ENCODE results near the gene CSH2. TPM values are rescaled to one million over a fixed set of nuclear protein-coding genes. Genes with fewer than 3 reads are reported as not detected.

CSH2 gene
- total and polyA plus RNA-seq, 2 donors from 2014 or later, result not detected

- no peak for TF ChIP-seq CTCF (IDR thresholded peaks at IDR 0.05; ENCODE audit: borderline replicate concordance, extremely low read depth, insufficient read depth)
- H3K4me3 ChIP-seq (ENCODE audit: low read length in 3 of 3), result no peak overlapping the region
- FAIRE-seq (no peak), DNase-seq (peak in 2 of 5 donors; percentile 41 to 59)
- H3K9ac ChIP-seq (ENCODE audit: low read length in 3 of 3), result no peak overlapping the region
- no peaks in the 10 kb centered on the region for H3K9me3 ChIP-seq (ENCODE audit: control insufficient read depth in 2 of 3, insufficient read depth in 1 of 3, low read length in 3 of 3)
- H3K36me3 ChIP-seq (ENCODE audit: control insufficient read depth in 2 of 3, insufficient read depth in 3 of 3, low read length in 3 of 3), result peaks cover 13 to 66% (median 48%) of the 10 kb centered on the region in 3 donors
- intact Hi-C loops (cut with DNase I), result no loop called here
- H3K27ac ChIP-seq (ENCODE audit: low read depth in 2 of 2, low read length in 2 of 2), result no peak overlapping the region
- peaks cover 0 to 17% (median 4%) of the 10 kb centered on the region in 3 donors for H3K4me1 ChIP-seq (ENCODE audit: control insufficient read depth in 2 of 3, insufficient read depth in 2 of 3, low read depth in 1 of 3, low read length in 3 of 3)
- H3K27me3 ChIP-seq (ENCODE audit: control insufficient read depth, insufficient read depth, low read length), result no peaks in the 10 kb centered on the region
Observed at GRCh38 chr17:63833741-63834373, 39.6 kb downstream of the CSH2 start.

- Histone ChIP-seq H3K27ac (ENCODE audit: low read depth in 2 of 2, low read length in 2 of 2) (no peak overlapping the region), H3K36me3 (ENCODE audit: control insufficient read depth in 2 of 3, insufficient read depth in 3 of 3, low read length in 3 of 3) (peaks cover 13 to 72% (median 48%) of the 10 kb centered on the region in 3 donors), H3K9ac (ENCODE audit: low read length in 3 of 3) (no peak overlapping the region), H3K27me3 (ENCODE audit: control insufficient read depth, insufficient read depth, low read length) (no peaks in the 10 kb centered on the region), H3K4me1 (ENCODE audit: control insufficient read depth in 2 of 3, insufficient read depth in 2 of 3, low read depth in 1 of 3, low read length in 3 of 3) (peaks cover 0 to 15% (median 11%) of the 10 kb centered on the region in 3 donors), H3K9me3 (ENCODE audit: control insufficient read depth in 2 of 3, insufficient read depth in 1 of 3, low read length in 3 of 3) (no peaks in the 10 kb centered on the region), H3K4me3 (ENCODE audit: low read length in 3 of 3) (no peak overlapping the region)
- DNase-seq (peak in 2 of 5 donors; percentile 36 to 45), FAIRE-seq (no peak)
- no peak for TF ChIP-seq CTCF (IDR thresholded peaks at IDR 0.05; ENCODE audit: borderline replicate concordance, extremely low read depth, insufficient read depth)
- intact Hi-C loops (cut with DNase I), result no loop called here
Observed at GRCh38 chr17:63833026-63833740, 40.3 kb downstream of the CSH2 start.

- H3K36me3 ChIP-seq (ENCODE audit: control insufficient read depth in 2 of 3, insufficient read depth in 3 of 3, low read length in 3 of 3), result peaks cover 13 to 72% (median 48%) of the 10 kb centered on the region in 3 donors
- no peak overlapping the region for H3K27ac ChIP-seq (ENCODE audit: low read depth in 2 of 2, low read length in 2 of 2)
- H3K4me1 ChIP-seq (ENCODE audit: control insufficient read depth in 2 of 3, insufficient read depth in 2 of 3, low read depth in 1 of 3, low read length in 3 of 3), result peaks cover 0 to 14% (median 13%) of the 10 kb centered on the region in 3 donors
- H3K4me3 ChIP-seq (ENCODE audit: low read length in 3 of 3), result no peak overlapping the region
- FAIRE-seq (no peak), DNase-seq (peak in 1 of 5 donors; percentile 58)
- intact Hi-C loops (cut with DNase I), result no loop called here
- H3K27me3 ChIP-seq (ENCODE audit: control insufficient read depth, insufficient read depth, low read length), result no peaks in the 10 kb centered on the region
- H3K9ac ChIP-seq (ENCODE audit: low read length in 3 of 3), result no peak overlapping the region
- TF ChIP-seq CTCF (IDR thresholded peaks at IDR 0.05; ENCODE audit: borderline replicate concordance, extremely low read depth, insufficient read depth), result no peak
- no peaks in the 10 kb centered on the region for H3K9me3 ChIP-seq (ENCODE audit: control insufficient read depth in 2 of 3, insufficient read depth in 1 of 3, low read length in 3 of 3)
Observed at GRCh38 chr17:63832455-63832854, 41.0 kb downstream of the CSH2 start.
